ENCODE data around the gene ANGPT4.

Gene ANGPT4

GRCh38 chr20:940926-941325, 24.8 kb upstream of the ANGPT4 start:
- Histone ChIP-seq H3K27ac (ENCODE audit: low read depth, low read length) (no peak overlapping the region), H3K36me3 (ENCODE audit: control insufficient read depth, insufficient read depth, low read length) (no peaks in the 10 kb centered on the region), H3K4me3 (ENCODE audit: low read depth, low read length) (no peak overlapping the region), H3K9ac (ENCODE audit: low read length) (no peak overlapping the region), H3K27me3 (ENCODE audit: control insufficient read depth, insufficient read depth, low read length) (0 out of 2 replicates have a peak, but pooled peaks cover 3% of the 10 kb centered on the region), H3K4me1 (ENCODE audit: control insufficient read depth, insufficient read depth, low read length) (peaks cover 17% of the 10 kb centered on the region), H3K9me3 (ENCODE audit: control insufficient read depth, insufficient read depth, low read depth, low read length) (no peaks in the 10 kb centered on the region)

GRCh38 chr20:939606-940005, 23.5 kb upstream of the ANGPT4 start:
- H3K27ac ChIP-seq (ENCODE audit: low read depth, low read length): no peak overlapping the region
- H3K27me3 ChIP-seq (ENCODE audit: control insufficient read depth, insufficient read depth, low read length): 0 out of 2 replicates have a peak, but pooled peaks cover 3% of the 10 kb centered on the region
- H3K9ac ChIP-seq (ENCODE audit: low read length): no peak overlapping the region
- H3K4me1 ChIP-seq (ENCODE audit: control insufficient read depth, insufficient read depth, low read length): peaks cover 12% of the 10 kb centered on the region
- no peaks in the 10 kb centered on the region for H3K9me3 ChIP-seq (ENCODE audit: control insufficient read depth, insufficient read depth, low read depth, low read length)
- no peaks in the 10 kb centered on the region for H3K36me3 ChIP-seq (ENCODE audit: control insufficient read depth, insufficient read depth, low read length)
- no peak overlapping the region for H3K4me3 ChIP-seq (ENCODE audit: low read depth, low read length)

GRCh38 chr20:934186-934840, 18.2 kb upstream of the ANGPT4 start:
- no peak overlapping the region for H3K4me3 ChIP-seq (ENCODE audit: low read depth, low read length)
- no peaks in the 10 kb centered on the region for H3K27me3 ChIP-seq (ENCODE audit: control insufficient read depth, insufficient read depth, low read length)

GRCh38 chr20:933029-933428, 16.9 kb upstream of the ANGPT4 start:
- Histone ChIP-seq H3K36me3 (ENCODE audit: control insufficient read depth, insufficient read depth, low read length) (no peaks in the 10 kb centered on the region), H3K4me1 (ENCODE audit: control insufficient read depth, insufficient read depth, low read length) (no peaks in the 10 kb centered on the region), H3K4me3 (ENCODE audit: low read depth, low read length) (no peak overlapping the region), H3K27me3 (ENCODE audit: control insufficient read depth, insufficient read depth, low read length) (no peaks in the 10 kb centered on the region), H3K9ac (ENCODE audit: low read length) (no peak overlapping the region), H3K27ac (ENCODE audit: low read depth, low read length) (no peak overlapping the region), H3K9me3 (ENCODE audit: control insufficient read depth, insufficient read depth, low read depth, low read length) (peaks cover 44% of the 10 kb centered on the region)

More at GRCh38 chr20:934186-934840, 18.2 kb upstream of the ANGPT4 start:
- Histone ChIP-seq H3K4me1 (ENCODE audit: control insufficient read depth, insufficient read depth, low read length) (no peaks in the 10 kb centered on the region), H3K36me3 (ENCODE audit: control insufficient read depth, insufficient read depth, low read length) (no peaks in the 10 kb centered on the region), H3K27ac (ENCODE audit: low read depth, low read length) (no peak overlapping the region), H3K9me3 (ENCODE audit: control insufficient read depth, insufficient read depth, low read depth, low read length) (peaks cover 36% of the 10 kb centered on the region), H3K9ac (ENCODE audit: low read length) (no peak overlapping the region)

GRCh38 chr20:931401-931800, 15.3 kb upstream of the ANGPT4 start:
- no peak overlapping the region for H3K27ac ChIP-seq (ENCODE audit: low read depth, low read length)
- H3K9ac ChIP-seq (ENCODE audit: low read length): no peak overlapping the region
- no peaks in the 10 kb centered on the region for H3K36me3 ChIP-seq (ENCODE audit: control insufficient read depth, insufficient read depth, low read length)
- no peaks in the 10 kb centered on the region for H3K4me1 ChIP-seq (ENCODE audit: control insufficient read depth, insufficient read depth, low read length)
- peaks cover 51% of the 10 kb centered on the region for H3K9me3 ChIP-seq (ENCODE audit: control insufficient read depth, insufficient read depth, low read depth, low read length)
- no peak overlapping the region for H3K4me3 ChIP-seq (ENCODE audit: low read depth, low read length)
- H3K27me3 ChIP-seq (ENCODE audit: control insufficient read depth, insufficient read depth, low read length): no peaks in the 10 kb centered on the region

GRCh38 chr20:926670-927069, 10.5 kb upstream of the ANGPT4 start:
- Histone ChIP-seq H3K9ac (ENCODE audit: low read length) (no peak overlapping the region), H3K27ac (ENCODE audit: low read depth, low read length) (no peak overlapping the region), H3K36me3 (ENCODE audit: control insufficient read depth, insufficient read depth, low read length) (no peaks in the 10 kb centered on the region), H3K4me1 (ENCODE audit: control insufficient read depth, insufficient read depth, low read length) (no peaks in the 10 kb centered on the region), H3K9me3 (ENCODE audit: control insufficient read depth, insufficient read depth, low read depth, low read length) (peaks cover 35% of the 10 kb centered on the region), H3K27me3 (ENCODE audit: control insufficient read depth, insufficient read depth, low read length) (no peaks in the 10 kb centered on the region), H3K4me3 (ENCODE audit: low read depth, low read length) (no peak overlapping the region)

GRCh38 chr20:925516-925915, 9.4 kb upstream of the ANGPT4 start:
- no peak overlapping the region for H3K4me3 ChIP-seq (ENCODE audit: low read depth, low read length)

GRCh38 chr20:924639-925038, 8.5 kb upstream of the ANGPT4 start:
- H3K27me3 ChIP-seq (ENCODE audit: control insufficient read depth, insufficient read depth, low read length): no peaks in the 10 kb centered on the region
- H3K4me3 ChIP-seq (ENCODE audit: low read depth, low read length): no peak overlapping the region
- peaks cover 18% of the 10 kb centered on the region for H3K9me3 ChIP-seq (ENCODE audit: control insufficient read depth, insufficient read depth, low read depth, low read length)
- no peaks in the 10 kb centered on the region for H3K36me3 ChIP-seq (ENCODE audit: control insufficient read depth, insufficient read depth, low read length)
- no peak overlapping the region for H3K9ac ChIP-seq (ENCODE audit: low read length)
- H3K27ac ChIP-seq (ENCODE audit: low read depth, low read length): no peak overlapping the region
- H3K4me1 ChIP-seq (ENCODE audit: control insufficient read depth, insufficient read depth, low read length): no peaks in the 10 kb centered on the region; the same call in 1 of the 2 replicates

More at GRCh38 chr20:925516-925915, 9.4 kb upstream of the ANGPT4 start:
- Histone ChIP-seq H3K27me3 (ENCODE audit: control insufficient read depth, insufficient read depth, low read length) (no peaks in the 10 kb centered on the region), H3K36me3 (ENCODE audit: control insufficient read depth, insufficient read depth, low read length) (no peaks in the 10 kb centered on the region), H3K9me3 (ENCODE audit: control insufficient read depth, insufficient read depth, low read depth, low read length) (peaks cover 26% of the 10 kb centered on the region), H3K27ac (ENCODE audit: low read depth, low read length) (no peak overlapping the region), H3K9ac (ENCODE audit: low read length) (no peak overlapping the region), H3K4me1 (ENCODE audit: control insufficient read depth, insufficient read depth, low read length) (no peaks in the 10 kb centered on the region)

GRCh38 chr20:922781-923180, 6.6 kb upstream of the ANGPT4 start:
- no peaks in the 10 kb centered on the region; the same call in 1 of the 2 replicates for H3K4me1 ChIP-seq (ENCODE audit: control insufficient read depth, insufficient read depth, low read length)
- no peaks in the 10 kb centered on the region for H3K36me3 ChIP-seq (ENCODE audit: control insufficient read depth, insufficient read depth, low read length)
- H3K9me3 ChIP-seq (ENCODE audit: control insufficient read depth, insufficient read depth, low read depth, low read length): peaks cover 7% of the 10 kb centered on the region; the same call in 1 of the 2 replicates
- H3K27ac ChIP-seq (ENCODE audit: low read depth, low read length): no peak overlapping the region
- H3K27me3 ChIP-seq (ENCODE audit: control insufficient read depth, insufficient read depth, low read length): no peaks in the 10 kb centered on the region
- no peak overlapping the region for H3K4me3 ChIP-seq (ENCODE audit: low read depth, low read length)
- no peak overlapping the region for H3K9ac ChIP-seq (ENCODE audit: low read length)

GRCh38 chr20:921068-921467, 4.9 kb upstream of the ANGPT4 start:
- Histone ChIP-seq H3K9me3 (ENCODE audit: control insufficient read depth, insufficient read depth, low read depth, low read length) (no peaks in the 10 kb centered on the region), H3K9ac (ENCODE audit: low read length) (no peak overlapping the region), H3K4me1 (ENCODE audit: control insufficient read depth, insufficient read depth, low read length) (peaks cover 12% of the 10 kb centered on the region), H3K4me3 (ENCODE audit: low read depth, low read length) (no peak overlapping the region), H3K27ac (ENCODE audit: low read depth, low read length) (no peak overlapping the region), H3K36me3 (ENCODE audit: control insufficient read depth, insufficient read depth, low read length) (no peaks in the 10 kb centered on the region), H3K27me3 (ENCODE audit: control insufficient read depth, insufficient read depth, low read length) (no peaks in the 10 kb centered on the region)

GRCh38 chr20:920311-920710, 4.2 kb upstream of the ANGPT4 start:
- Histone ChIP-seq H3K36me3 (ENCODE audit: control insufficient read depth, insufficient read depth, low read length) (no peaks in the 10 kb centered on the region), H3K4me1 (ENCODE audit: control insufficient read depth, insufficient read depth, low read length) (peaks cover 15% of the 10 kb centered on the region), H3K27ac (ENCODE audit: low read depth, low read length) (no peak overlapping the region)

More at GRCh38 chr20:920311-920710, 4.2 kb upstream of the ANGPT4 start:
- Histone ChIP-seq H3K27me3 (ENCODE audit: control insufficient read depth, insufficient read depth, low read length) (no peaks in the 10 kb centered on the region), H3K9me3 (ENCODE audit: control insufficient read depth, insufficient read depth, low read depth, low read length) (no peaks in the 10 kb centered on the region), H3K4me3 (ENCODE audit: low read depth, low read length) (no peak overlapping the region), H3K9ac (ENCODE audit: low read length) (no peak overlapping the region)

Data from HUES6 (cell line).